A673 (cell line): ENCODE measurements around the gene EHD1. TPM values are rescaled to one million over a fixed set of nuclear protein-coding genes. Genes with fewer than 3 reads are reported as not detected.

ENCODE experiments used
- BruUV-seq: library from RNA; stranded (reverse); fragments of 400-500 nt; replicated peaks from 2 replicates; lab custom pipeline; 2021; lab: Mats Ljungman, UMichigan
- CTCF ChIA-PET: fragments of 300-600 bp; sonication (Branson Sonifier 250); formaldehyde crosslinking; loops from one replicate; lab custom pipeline; 2022; ENCODE audit warnings: antibody characterized with exemption; lab: Charles Lee
- POLR2A ChIA-PET: fragments of 300-600 bp; sonication (Branson Sonifier 250); formaldehyde crosslinking; loops from one replicate; lab custom pipeline; 2022; ENCODE audit warnings: antibody characterized with exemption; ENCODE audit not compliant: low non-redundant PET; lab: Charles Lee
- DNase-seq: peaks from one replicate; pipeline ENCODE4 v3.0.0-alpha.2; 2015; ENCODE audit warnings: low spot score
- H3K27ac ChIP-seq: fragments of 200-600 bp; sonication (generic); 2 replicates; pipeline ENCODE4 v1.5.1; 2016; ENCODE audit warnings: mixed run types, low read depth, mild to moderate bottlenecking, mixed read lengths, antibody characterized with exemption, low read length; ENCODE audit not compliant: poor library complexity, severe bottlenecking
- H3K27me3 ChIP-seq: fragments of 200-600 bp; sonication (generic); replicated peaks from 2 replicates; pipeline ENCODE4 v1.6.1; 2017; ENCODE audit warnings: mixed run types, low read depth, mild to moderate bottlenecking, mixed read lengths, antibody characterized with exemption, low read length; ENCODE audit not compliant: insufficient read depth, poor library complexity
- H3K36me3 ChIP-seq: fragments of 200-600 bp; sonication (generic); 2 replicates; pipeline ENCODE4 v1.6.1; 2016; ENCODE audit warnings: mixed run types, mild to moderate bottlenecking, mixed read lengths, antibody characterized with exemption, low read length; ENCODE audit not compliant: insufficient read depth, poor library complexity, severe bottlenecking
- H3K4me1 ChIP-seq: fragments of 200-600 bp; sonication (generic); 2 replicates; pipeline ENCODE4 v1.6.1; 2017; ENCODE audit warnings: mixed run types, mild to moderate bottlenecking, mixed read lengths, antibody characterized with exemption, low read length; ENCODE audit not compliant: insufficient read depth, poor library complexity, severe bottlenecking
- H3K4me3 ChIP-seq: fragments of 200-600 bp; sonication (generic); 2 replicates; pipeline ENCODE4 v1.5.1; 2016; ENCODE audit warnings: low read depth, mixed run types, mild to moderate bottlenecking, mixed read lengths, low read length; ENCODE audit not compliant: poor library complexity, severe bottlenecking
- H3K9me3 ChIP-seq: fragments of 200-600 bp; sonication (generic); 2 replicates; pipeline ENCODE4 v1.6.1; 2016; ENCODE audit warnings: mixed run types, low read depth, mild to moderate bottlenecking, mixed read lengths, antibody characterized with exemption, low read length; ENCODE audit not compliant: poor library complexity, severe bottlenecking
- CTCF ChIP-seq: fragments of 300-800, 200-600 bp; sonication (generic); conservative IDR thresholded peaks from 2 replicates; pipeline ENCODE4 v1.5.1; 2017; ENCODE audit warnings: low read depth, mild to moderate bottlenecking, antibody characterized with exemption, low read length, moderate library complexity, mixed read lengths
- EZH2 ChIP-seq: fragments of 200-600 bp; sonication (generic); IDR thresholded peaks from 2 replicates; pipeline ENCODE4 v1.6.1; 2017; ENCODE audit warnings: borderline replicate concordance, low read depth, mild to moderate bottlenecking, mixed read lengths, antibody characterized with exemption, low read length; ENCODE audit not compliant: poor library complexity, severe bottlenecking
- intact Hi-C: fragments of 100-400 bp; cut with micrococcal nuclease; formaldehyde crosslinking; loops from one replicate; pipeline ENCODE4 v1.10.0; 2022; ENCODE audit not compliant: unreplicated experiment
- total RNA-seq: library from RNA; stranded (reverse); gene quantifications from 2 replicates; pipeline ENCODE4 v1.2.3, GENCODE V29; 2021

EHD1 gene
- total RNA-seq, 1 experiment from 2014 or later, result 63.1 TPM

- H3K4me1 ChIP-seq, result peaks cover 2% of the 10 kb centered on the region
- CTCF ChIA-PET, result no interaction called here
- BruUV-seq, result no TSS peak
These were observed 40.5 kb downstream of the EHD1 start for GRCh38 chr11:64837887-64838351.

GRCh38 chr11:64836448-64837072 is 41.9 kb downstream of the EHD1 start:
- no peak for TF ChIP-seq EZH2
- TF ChIP-seq CTCF, result no peak
- DNase-seq, result no peak
- Histone ChIP-seq H3K4me3 (no peak overlapping the region), H3K36me3 (no peaks in the 10 kb centered on the region), H3K4me1 (no peaks in the 10 kb centered on the region), H3K27ac (no peak overlapping the region), H3K9me3 (no peaks in the 10 kb centered on the region), H3K27me3 (no peaks in the 10 kb centered on the region)
- no TSS peak for BruUV-seq
- POLR2A ChIA-PET, result interaction anchor here (0.5 to 0.7 kb wide), 3 partner anchors 11 to 512 kb away, joined by 3 to 14 read pairs (median 12); no protein-coding TSS in a partner anchor
- intact Hi-C loops, result no loop called here
- CTCF ChIA-PET, result interaction anchor here (1.0 kb wide), 1 partner anchor 52 kb away, joined by 3 read pairs; no protein-coding TSS in a partner anchor

More at GRCh38 chr11:64837887-64838351, 40.5 kb downstream of the EHD1 start:
- Histone ChIP-seq H3K27me3 (no peaks in the 10 kb centered on the region), H3K9me3 (no peaks in the 10 kb centered on the region), H3K36me3 (no peaks in the 10 kb centered on the region), H3K27ac (no peak overlapping the region), H3K4me3 (no peak overlapping the region)
- no peak for TF ChIP-seq EZH2
- TF ChIP-seq CTCF, result no peak
- no peak for DNase-seq
- intact Hi-C loops, result no loop called here
- POLR2A ChIA-PET, result no interaction called here

GRCh38 chr11:64835616-64836447 is 42.6 kb downstream of the EHD1 start:
- Histone ChIP-seq H3K4me3 (no peak overlapping the region), H3K27ac (no peak overlapping the region), H3K36me3 (no peaks in the 10 kb centered on the region), H3K27me3 (no peaks in the 10 kb centered on the region), H3K9me3 (no peaks in the 10 kb centered on the region), H3K4me1 (no peaks in the 10 kb centered on the region)
- intact Hi-C loops, result no loop called here
- DNase-seq, result no peak
- no TSS peak for BruUV-seq
- no peak for TF ChIP-seq CTCF
- no peak for TF ChIP-seq EZH2
- ChIA-PET POLR2A (interaction anchor here (0.5 to 0.6 kb wide), 2 partner anchors 12 to 330 kb away, joined by 3 to 14 read pairs; no protein-coding TSS in a partner anchor), CTCF (interaction anchor here (0.8 to 1.0 kb wide), 2 partner anchors 8 to 52 kb away, joined by 3 read pairs; no protein-coding TSS in a partner anchor)
